Measurements from ENCODE around the gene TSPO. TPM values are rescaled to one million over a fixed set of nuclear protein-coding genes. Genes with fewer than 3 reads are reported as not detected.

TSPO gene
- total and polyA plus RNA-seq, 2 of the 13 experiments (the other 11 are each of a cell fraction or from before 2014, with no cell fraction given): 0.46 to 1.4 TPM

DNA sequence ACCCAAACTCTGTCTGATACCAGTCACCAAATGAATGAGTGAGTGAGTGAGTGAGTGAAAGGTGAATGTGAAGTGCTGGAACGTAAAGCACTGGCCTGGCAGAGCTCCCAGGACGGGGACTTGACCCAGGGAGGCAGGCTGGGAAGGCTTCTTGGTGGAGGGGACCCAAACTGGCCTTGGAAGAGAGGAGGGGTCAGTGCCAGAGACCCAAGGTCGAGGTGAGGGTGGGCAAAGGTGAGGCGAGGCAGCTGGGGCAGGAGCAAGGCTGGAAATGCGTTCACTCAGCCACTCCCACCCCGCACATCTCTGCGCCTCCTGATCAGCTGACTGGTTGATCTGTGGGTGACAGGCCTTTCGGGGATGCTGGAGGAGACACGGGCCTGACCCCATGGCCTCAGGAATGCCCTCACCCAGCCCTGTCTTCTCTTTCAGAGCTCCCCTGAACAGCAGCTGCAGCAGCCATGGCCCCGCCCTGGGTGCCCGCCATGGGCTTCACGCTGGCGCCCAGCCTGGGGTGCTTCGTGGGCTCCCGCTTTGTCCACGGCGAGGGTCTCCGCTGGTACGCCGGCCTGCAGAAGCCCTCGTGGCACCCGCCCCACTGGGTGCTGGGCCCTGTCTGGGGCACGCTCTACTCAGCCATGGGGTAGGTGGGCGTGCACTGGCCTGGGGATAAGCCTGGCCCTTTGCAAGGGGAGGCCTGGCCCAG lies 7.6 kb downstream of the TSPO start:
- no peak for TF ChIP-seq TCF7 (IDR thresholded peaks at IDR 0.05; ENCODE audit: low read depth)
- no peak for TF ChIP-seq ZBTB4 (CRISPR knock-in tag; IDR thresholded peaks at IDR 0.05; ENCODE audit: borderline replicate concordance)
- TF ChIP-seq ONECUT2 (CRISPR knock-in tag; IDR thresholded peaks at IDR 0.05): no peak
- no peak for TF ChIP-seq ZNF431 (CRISPR knock-in tag; IDR thresholded peaks at IDR 0.05; ENCODE audit: borderline replicate concordance, low read depth)
- TF ChIP-seq SRY (CRISPR knock-in tag; IDR thresholded peaks at IDR 0.05): no peak
- no peak for TF ChIP-seq SIN3A (IDR thresholded peaks at IDR 0.05; ENCODE audit: borderline replicate concordance, low read depth, low read length)
- no peak for TF ChIP-seq ZNF709 (CRISPR knock-in tag; IDR thresholded peaks at IDR 0.05)
- no peak for TF ChIP-seq AKAP8 (CRISPR knock-in tag; IDR thresholded peaks at IDR 0.05)
- no peak for TF ChIP-seq HINFP (CRISPR knock-in tag; IDR thresholded peaks at IDR 0.05; ENCODE audit: low read depth)
- TF ChIP-seq ZNF251 (CRISPR knock-in tag; IDR thresholded peaks at IDR 0.05): no peak
- no peak for TF ChIP-seq ZNF451 (CRISPR knock-in tag; IDR thresholded peaks at IDR 0.05)
- TF ChIP-seq MEF2D (CRISPR knock-in tag; IDR thresholded peaks at IDR 0.05): no peak
- TF ChIP-seq NFE2L1 (CRISPR knock-in tag; IDR thresholded peaks at IDR 0.05; ENCODE audit: borderline replicate concordance): no peak
- peaks cover 24% of the 10 kb centered on the region for H3K4me1 ChIP-seq (ENCODE audit: insufficient read depth, low read length)
- H3K36me3 ChIP-seq (replicated peaks in 1 of 2; ENCODE audit: control insufficient read depth in 1 of 2, insufficient read depth in 2 of 2, low read length in 2 of 2): no peaks in the 10 kb centered on the region
- ATAC-seq: no peak
- POLR2A ChIA-PET: interaction anchor here (1.6 kb wide), 1 partner anchor 21 kb away, joined by 3 read pairs; no protein-coding TSS in a partner anchor
- whole genome bisulfite sequencing (ENCODE audit: low lambda C conversion rate): 39% methylated on average over 4 of the region's 24 CpGs
- H3K9me3 ChIP-seq (ENCODE audit: low read length): no peaks in the 10 kb centered on the region
- H4K20me1 ChIP-seq (ENCODE audit: insufficient read depth, low read length): no peaks in the 10 kb centered on the region
- in situ Hi-C loops (cut with HindIII; ENCODE audit: extremely low pct_ligation_motif_present, low pct_unique_long_range_greater_than_20kb) (no loop called here), intact Hi-C loops (cut with micrococcal nuclease; ENCODE audit: unreplicated experiment) (no loop called here)
- no peak overlapping the region for H3K4me2 ChIP-seq (ENCODE audit: low read depth, low read length)
- H3K27ac ChIP-seq (ENCODE audit: extremely low read length, insufficient read depth, low read length): no peak overlapping the region
- CTCF ChIA-PET (ENCODE audit: low intra/inter-chr PET ratio, low total read pairs): no interaction called here
- no peak overlapping the region for H3K9ac ChIP-seq (ENCODE audit: insufficient read depth, low read depth, low read length)
- H3K4me3 ChIP-seq (replicated peaks in 1 of 3; ENCODE audit: insufficient read depth in 1 of 3, low read depth in 2 of 3, low read length in 3 of 3): no peak overlapping the region
- no peak for FAIRE-seq
- H2AFZ ChIP-seq (ENCODE audit: low read length): no peak overlapping the region
- DNase-seq (ENCODE audit: low spot score): no peak
- BruUV-seq (replicated peaks): no TSS peak
- H3K79me2 ChIP-seq (ENCODE audit: insufficient read depth, low read length): no peaks in the 10 kb centered on the region
- peaks cover 8 to 20% of the 10 kb centered on the region in 2 experiments; a peak in 4 of 5 replicates for H3K27me3 ChIP-seq (ENCODE audit: control insufficient read depth in 1 of 2, insufficient read depth in 2 of 2, low read length in 2 of 2)

All from HepG2 (cell line).